ENCODE data around the gene COPA.
A peak's percentile ranks its signal among the peaks of the same experiment; 100 is the strongest.
"Not testable (repeated sequence)": the region's sequence is repeated elsewhere in the genome, so short reads cannot be mapped to it uniquely, and the experiment has no call there.

Gene COPA

DNA sequence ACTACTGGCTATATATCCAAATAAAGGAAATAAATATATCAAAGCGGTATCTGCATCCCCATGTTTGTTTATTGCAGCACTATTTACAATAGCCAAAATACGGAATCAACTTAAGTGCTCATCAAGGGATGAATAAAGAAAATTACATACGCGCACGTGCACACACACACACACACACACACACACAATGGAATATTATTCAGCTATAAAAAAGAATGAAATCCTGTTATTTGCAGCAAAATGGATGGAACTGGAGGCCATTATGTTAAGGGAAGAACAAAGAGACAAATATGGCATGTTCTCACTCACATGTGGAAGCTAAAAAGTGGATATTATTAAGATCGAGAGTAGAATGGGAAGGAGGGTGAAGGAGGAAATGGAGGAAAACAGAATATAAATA is 20.2 kb downstream of the COPA start:
- no peak for DNase-seq

- no peak for DNase-seq
These were observed 27.7 kb downstream of the COPA start for GRCh38 chr1:160315359-160315758.

DNA sequence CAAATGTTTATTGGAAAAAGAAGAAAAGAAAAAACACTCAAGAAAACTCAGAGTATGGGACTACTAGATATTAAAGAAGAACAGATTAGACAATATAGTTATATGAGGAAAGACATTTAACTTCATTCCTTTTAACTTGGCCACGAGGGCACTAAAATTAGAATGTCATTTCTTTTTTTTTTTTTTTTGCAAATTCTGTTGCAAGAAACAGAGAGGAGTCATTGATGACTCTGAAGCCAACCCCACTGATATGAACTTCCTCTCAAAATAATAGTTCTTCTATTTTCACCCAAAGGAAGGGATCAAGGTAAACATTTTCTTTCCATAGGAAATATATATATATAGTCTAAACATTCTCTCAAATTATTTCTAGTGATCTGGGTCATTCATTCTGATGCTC is 33.5 kb downstream of the COPA start:
- DNase-seq: no peak

DNA sequence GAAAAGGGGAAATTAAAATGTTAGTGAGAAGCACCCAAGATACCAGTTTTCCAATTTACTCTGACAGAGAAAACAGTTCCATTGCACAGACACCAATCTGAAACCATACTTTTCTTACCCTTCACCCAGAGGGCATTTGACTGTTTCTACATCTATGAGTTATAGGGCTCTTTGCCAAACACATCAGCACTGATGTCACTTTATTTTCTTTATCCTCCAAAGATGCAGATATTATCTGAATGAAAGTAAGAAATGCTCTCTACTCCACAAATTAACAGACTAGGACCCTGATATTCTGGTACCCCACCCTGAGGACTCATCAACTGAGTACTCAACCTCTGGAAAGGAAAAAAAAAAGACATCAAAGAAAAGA is 33.9 kb downstream of the COPA start:
- DNase-seq: no peak

DNA sequence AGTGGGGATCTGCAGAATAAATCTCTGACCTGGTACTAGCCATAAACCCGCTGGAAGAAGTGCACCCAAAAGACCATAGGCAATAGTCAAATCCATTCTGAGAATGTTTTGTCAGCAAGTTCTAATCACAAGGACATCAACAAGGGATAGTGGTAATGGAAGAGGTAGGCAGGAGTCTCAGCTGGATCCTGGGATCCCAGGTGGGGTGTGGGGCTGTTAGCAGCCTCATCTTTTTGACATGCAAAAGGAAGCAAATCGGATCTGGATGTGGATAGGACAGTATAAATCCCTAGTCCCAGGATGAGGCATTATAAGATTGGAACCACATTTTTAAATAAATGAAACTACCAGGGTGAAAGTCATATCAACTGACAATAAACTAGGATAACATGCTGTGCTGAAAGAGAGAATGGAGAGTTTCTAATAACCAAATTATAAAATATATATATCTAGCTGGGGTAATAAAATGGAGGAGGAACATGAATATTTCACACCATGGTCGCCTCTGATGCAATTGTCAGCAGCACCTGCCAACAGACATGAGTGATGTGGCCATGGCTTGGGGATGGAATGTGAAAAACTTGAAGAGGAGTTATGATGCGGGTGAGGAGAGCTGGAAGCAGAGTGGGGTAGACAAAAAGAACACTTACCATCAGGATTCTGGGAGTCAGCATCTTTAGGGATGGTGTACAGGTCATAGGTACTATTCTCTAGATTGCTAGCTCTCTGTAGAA is 34.4 kb downstream of the COPA start:
- DNase-seq: no peak

DNA sequence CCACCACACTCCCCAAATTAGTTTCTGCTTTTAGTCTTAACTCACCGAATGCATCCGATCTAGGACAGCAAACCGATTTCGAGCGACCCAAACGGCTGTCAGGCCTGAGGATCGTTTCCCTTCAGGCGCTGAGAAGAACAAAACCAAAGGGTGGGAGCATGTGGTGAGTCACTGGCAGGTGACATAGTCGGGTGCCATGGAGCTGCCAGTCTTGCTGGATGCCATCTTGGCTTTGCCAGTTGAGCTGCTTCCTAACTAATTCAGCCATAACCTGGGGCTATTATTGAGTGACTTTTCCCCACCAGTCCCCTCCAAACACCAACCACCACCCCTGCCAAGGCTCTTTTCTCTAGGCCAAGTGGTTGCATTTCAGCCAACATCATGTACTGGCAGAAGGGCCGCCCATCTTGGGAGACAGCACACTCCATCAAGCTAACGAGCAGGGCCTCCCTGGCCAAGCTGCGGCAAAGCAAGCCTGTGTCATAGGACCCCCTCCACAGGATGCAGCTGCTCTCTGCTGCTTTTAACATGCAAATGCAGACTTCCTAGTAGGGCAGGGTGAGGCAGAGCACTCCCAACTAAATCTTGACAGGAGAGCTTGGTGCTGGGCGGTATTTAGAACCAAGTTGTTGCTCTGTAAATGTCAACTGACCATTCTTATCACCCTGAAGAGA is 35.8 kb downstream of the COPA start:
- DNase-seq: no peak

DNA sequence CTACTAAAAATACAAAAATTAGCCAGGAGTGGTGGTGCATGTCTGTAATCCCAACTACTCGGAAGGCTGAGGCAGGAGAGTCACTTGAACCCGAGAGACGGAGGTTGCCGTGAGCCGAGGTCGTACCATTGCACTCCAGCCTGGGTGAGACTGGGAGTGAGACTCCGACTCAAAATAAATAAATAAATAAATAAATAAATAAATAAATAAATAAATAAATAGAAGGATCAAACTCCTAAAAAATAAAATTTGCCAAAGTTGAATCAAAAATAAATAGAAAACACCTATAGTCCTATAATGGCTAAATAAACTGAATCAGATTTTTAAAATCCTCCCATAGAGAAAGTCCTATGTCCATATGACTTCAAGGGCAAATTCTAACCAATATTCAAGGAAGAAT is 42.9 kb downstream of the COPA start:
- no peak for DNase-seq

DNA sequence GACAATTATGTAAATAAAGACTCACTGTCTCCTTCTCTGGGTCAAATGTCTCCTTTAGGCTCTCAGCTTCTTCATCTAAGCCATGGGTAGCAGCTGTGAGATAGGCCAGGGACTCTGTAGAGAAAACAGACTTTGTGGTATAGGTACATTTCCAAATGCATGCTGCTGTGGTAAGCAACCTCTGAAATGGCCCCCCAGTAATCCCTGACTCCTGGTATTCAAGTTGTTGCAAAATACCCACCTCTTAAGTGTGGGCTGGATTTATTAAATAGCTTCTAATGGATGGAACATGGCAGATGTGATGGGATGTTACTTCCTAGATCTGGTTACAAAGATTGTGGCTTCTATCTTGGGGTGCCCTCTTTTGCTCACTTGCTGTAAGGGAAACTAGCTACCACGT is 47.0 kb downstream of the COPA start:
- no peak for DNase-seq

DNA sequence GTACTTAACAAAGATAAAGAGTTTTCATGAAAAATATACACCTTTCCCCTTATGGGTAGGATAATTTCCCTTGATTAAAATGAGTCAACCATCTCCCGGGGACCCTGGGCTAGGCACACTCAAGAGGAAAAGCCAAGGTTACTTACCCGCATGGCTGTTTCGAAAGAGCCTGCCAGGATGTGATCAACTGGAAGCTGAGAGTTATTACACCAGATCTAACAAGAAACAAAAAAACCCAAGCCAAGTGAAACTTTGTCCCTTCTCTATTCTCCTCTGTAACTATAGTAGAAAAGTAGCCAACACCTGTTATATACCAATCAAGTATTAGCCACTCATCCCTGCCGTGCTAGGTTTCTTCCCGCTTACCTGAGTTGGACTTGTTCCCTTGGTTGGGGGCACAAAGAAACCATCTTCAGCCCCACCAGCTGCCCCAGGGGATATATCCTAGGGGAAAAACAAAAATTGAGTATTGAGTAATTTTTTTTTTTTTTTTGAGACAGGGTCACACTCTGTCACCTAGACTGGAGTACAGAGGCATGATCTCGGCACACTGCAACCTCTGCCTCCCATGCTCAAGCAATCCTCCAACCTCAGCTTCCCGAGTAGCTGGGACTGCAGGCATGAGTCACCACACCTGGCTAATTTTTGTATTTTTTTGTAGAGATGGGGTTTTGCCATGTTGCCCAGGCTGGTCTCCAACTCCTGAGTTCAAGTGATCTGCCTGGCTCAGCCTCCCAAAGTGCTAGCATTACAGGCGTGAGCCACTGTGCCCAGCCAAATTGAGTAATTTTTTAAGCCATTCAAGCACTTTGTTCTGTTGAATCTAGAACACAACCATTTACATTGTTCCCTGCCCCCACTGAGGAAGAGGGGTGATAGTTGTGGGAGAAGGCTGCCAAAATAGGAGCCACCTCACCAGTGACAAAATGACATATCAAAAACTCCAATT is 49.8 kb downstream of the COPA start:
- DNase-seq: no peak

- peak; percentile 59 for DNase-seq
These were observed 51.5 kb downstream of the COPA start for GRCh38 chr1:160291248-160292220.

GRCh38 chr1:160287769-160288168 is 55.3 kb downstream of the COPA start:
- not testable (repeated sequence) for DNase-seq

DNA sequence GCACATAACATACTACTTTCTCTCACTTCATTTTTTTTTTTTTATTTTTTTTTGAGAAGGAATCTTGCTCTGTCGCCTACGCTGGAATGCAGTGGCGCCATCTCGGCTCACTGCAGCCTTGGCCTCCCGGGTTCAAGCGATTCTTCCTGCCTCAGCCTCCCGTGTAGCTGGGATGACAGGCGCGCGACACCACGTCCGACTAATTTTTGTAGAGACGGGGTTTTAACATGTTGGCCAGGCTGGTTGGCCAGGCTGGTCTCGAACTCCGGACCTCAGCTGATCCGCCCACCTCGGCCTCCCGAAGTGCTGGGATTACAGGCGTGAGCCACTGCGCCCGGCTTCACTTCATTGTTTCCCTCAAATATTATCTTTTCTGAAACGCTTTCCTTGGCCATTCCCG is 57.5 kb downstream of the COPA start:
- no peak for DNase-seq

- peak; percentile 91 for DNase-seq
These were observed 58.2 kb downstream of the COPA start, which contains the start of gene PEX19 for GRCh38 chr1:160284782-160285344. Gene PEX19 (minus strand): TSS chr1:160285133. CDS start chr1:160285124, 9 bp downstream.

- DNase-seq: no peak
These were observed 58.7 kb downstream of the COPA start for GRCh38 chr1:160284220-160284781.

GRCh38 chr1:160282807-160283206 is 60.2 kb downstream of the COPA start:
- no peak for DNase-seq

DNA sequence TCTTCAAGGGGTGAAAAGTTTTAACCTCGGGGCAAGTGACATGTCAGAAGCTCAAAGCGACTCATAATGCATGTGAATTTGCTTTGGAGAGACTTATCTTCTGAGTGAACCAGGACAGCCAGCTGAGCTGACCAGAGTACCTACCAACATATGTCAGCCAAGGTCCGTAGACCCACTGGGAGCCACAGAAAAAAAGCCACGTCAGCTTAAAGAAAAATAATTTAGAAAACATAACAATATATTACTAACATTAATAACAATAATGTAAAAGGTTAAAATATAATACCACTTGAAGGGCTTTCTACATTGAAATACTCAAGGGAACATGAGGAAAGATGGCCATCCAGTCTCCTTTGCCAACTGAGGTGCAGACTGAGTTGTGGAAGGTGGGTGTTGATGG is 65.1 kb downstream of the COPA start:
- DNase-seq: no peak

DNA sequence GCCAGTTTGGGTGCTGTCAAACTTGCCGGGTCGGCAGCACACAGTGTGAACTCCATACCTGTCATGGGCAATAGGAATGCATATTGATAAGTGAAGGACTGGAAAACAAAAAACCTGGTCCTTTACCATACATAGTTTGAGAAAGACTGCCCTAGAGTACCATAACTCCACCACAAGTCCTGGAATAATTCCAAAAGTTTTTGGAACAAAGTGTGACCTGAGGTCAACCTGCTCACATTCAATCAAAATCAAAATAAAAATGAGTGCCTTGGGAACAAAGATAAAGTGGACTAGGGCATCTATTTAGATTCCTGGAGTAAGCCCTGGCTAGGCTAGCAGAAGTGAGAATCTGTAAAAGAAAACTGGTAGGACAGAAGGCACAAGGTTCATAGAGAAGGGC is 65.7 kb downstream of the COPA start:
- no peak for DNase-seq

- DNase-seq: no peak
These were observed 72.0 kb downstream of the COPA start for GRCh38 chr1:160271025-160271424.

- DNase-seq: no peak
These were observed 75.6 kb downstream of the COPA start for GRCh38 chr1:160267284-160267991.

DNA sequence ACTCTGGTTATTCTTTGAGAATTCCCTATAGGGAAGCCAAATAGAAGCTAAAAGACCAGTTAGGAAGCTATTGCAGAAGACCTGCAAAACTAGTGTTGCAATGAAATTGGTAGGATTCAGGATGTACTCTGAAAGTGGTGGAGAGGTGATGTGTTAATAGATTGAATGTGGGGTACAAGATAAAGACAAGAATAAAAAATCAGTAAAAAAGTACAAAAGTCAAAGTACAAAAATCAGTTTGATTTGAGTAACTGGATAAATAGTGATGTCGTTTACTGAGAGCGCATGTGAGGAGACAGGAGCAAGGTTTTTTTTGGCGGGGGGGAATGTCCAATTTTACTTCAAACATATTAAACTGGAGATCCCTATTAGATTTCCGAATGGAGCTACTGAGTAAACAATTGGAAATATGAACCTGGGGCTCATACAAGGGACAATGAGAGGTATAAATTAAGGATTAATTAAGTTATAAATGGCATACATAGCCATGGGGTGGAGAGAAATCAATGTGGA is 78.2 kb downstream of the COPA start:
- no peak for DNase-seq

Measured in activated CD4-positive, alpha-beta T cell treated with anti-CD3 and anti-CD28 coated beads, Interleukin-2, amount 50 U/mL, for 1 hour (primary cell).